Activated CD8-positive, alpha-beta memory T cell treated with anti-CD3 and anti-CD28 coated beads, Interleukin-2, amount 50 U/mL, for 48 hours (primary cell): ENCODE measurements around the gene GAS1.
A peak's percentile ranks its signal among the peaks of the same experiment; 100 is the strongest.

Source experiments
- DNase-seq: peaks from one replicate; pipeline ENCODE4 v3.0.0-alpha.2; 2020

Gene GAS1

GRCh38 chr9:86962692-86963091 is 15.4 kb upstream of the GAS1 start:
- no peak for DNase-seq

- no peak for DNase-seq
Measured at GRCh38 chr9:86960938-86961337, 13.6 kb upstream of the GAS1 start.

- DNase-seq: no peak
Measured at GRCh38 chr9:86958203-86958602, 10.9 kb upstream of the GAS1 start.

GRCh38 chr9:86955561-86955960 is 8.3 kb upstream of the GAS1 start:
- DNase-seq: no peak

GRCh38 chr9:86955042-86955441 is 7.7 kb upstream of the GAS1 start:
- DNase-seq: no peak

GRCh38 chr9:86953181-86953580 is 5.9 kb upstream of the GAS1 start:
- no peak for DNase-seq

- DNase-seq: peak; percentile 81
Measured at GRCh38 chr9:86948074-86948929, 996 bp upstream of the GAS1 start.

GRCh38 chr9:86946201-86947145 is 833 bp downstream of the GAS1 start:
- peak; percentile 73 for DNase-seq

- DNase-seq: no peak
Measured at GRCh38 chr9:86945728-86946200, 1.5 kb downstream of the GAS1 start.

- peak; percentile 51 for DNase-seq
Measured at GRCh38 chr9:86944796-86945727, 2.2 kb downstream of the GAS1 start.

- no peak for DNase-seq
Measured at GRCh38 chr9:86943201-86944113, 3.8 kb downstream of the GAS1 start.

- no peak for DNase-seq
Measured at GRCh38 chr9:86942281-86943200, 4.8 kb downstream of the GAS1 start.

GRCh38 chr9:86941197-86941596 is 6.1 kb downstream of the GAS1 start:
- no peak for DNase-seq

- DNase-seq: no peak
Measured at GRCh38 chr9:86940774-86941173, 6.5 kb downstream of the GAS1 start.

GRCh38 chr9:86939891-86940290 is 7.4 kb downstream of the GAS1 start:
- DNase-seq: no peak

- no peak for DNase-seq
Measured at GRCh38 chr9:86939321-86939720, 8.0 kb downstream of the GAS1 start.

GRCh38 chr9:86938780-86939179 is 8.5 kb downstream of the GAS1 start:
- no peak for DNase-seq

- DNase-seq: no peak
Measured at GRCh38 chr9:86926145-86926544, 21.2 kb downstream of the GAS1 start.

- no peak for DNase-seq
Measured at GRCh38 chr9:86925686-86926085, 21.6 kb downstream of the GAS1 start.

- DNase-seq: no peak
Measured at GRCh38 chr9:86924206-86924605, 23.1 kb downstream of the GAS1 start.
